ENCODE measurements around the gene DBN1.
"Not testable (repeated sequence)": the region's sequence is repeated elsewhere in the genome, so short reads cannot be mapped to it uniquely, and the experiment has no call there.

The DBN1 gene

DNA sequence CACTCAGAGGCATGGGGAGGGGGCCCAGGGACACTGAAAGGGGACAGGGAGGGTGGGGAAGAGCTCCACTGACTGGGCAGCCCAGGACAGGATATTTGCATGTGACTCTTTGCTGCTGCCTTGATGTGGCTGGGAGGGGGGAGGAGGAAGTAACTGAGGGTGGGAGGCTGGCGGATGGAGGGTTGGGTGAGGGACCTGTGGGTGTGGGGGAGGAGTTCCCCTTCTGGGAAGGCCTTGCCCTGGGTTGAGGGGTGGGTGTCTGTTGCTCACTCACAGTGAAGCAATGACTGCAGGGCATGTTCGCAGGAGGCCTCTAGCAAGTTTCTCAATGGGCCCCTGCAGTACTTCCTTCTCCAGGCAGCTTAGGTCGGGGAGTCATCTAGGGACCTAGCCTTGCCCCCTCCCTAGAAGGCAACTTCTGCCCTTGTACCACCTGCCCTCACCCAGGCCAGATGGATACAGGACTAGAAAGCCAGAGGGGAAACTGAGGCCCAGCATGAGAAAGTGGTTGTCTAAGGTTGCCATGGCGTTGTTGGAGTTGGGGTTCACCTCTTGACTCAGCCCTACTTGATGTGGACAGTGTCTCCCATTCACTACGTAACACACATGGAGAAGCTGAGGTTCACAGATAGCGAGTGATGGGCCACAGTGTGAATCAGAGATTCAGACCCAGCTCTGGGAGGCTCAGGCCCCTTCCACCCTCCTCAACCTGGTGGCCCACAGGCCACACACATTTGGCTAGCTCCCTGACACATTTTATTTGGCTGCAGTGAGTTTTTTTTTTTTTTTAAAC lies 44.0 kb downstream of the DBN1 start:
- peak; percentile 64 for DNase-seq (ENCODE audit: low read depth)

DNA sequence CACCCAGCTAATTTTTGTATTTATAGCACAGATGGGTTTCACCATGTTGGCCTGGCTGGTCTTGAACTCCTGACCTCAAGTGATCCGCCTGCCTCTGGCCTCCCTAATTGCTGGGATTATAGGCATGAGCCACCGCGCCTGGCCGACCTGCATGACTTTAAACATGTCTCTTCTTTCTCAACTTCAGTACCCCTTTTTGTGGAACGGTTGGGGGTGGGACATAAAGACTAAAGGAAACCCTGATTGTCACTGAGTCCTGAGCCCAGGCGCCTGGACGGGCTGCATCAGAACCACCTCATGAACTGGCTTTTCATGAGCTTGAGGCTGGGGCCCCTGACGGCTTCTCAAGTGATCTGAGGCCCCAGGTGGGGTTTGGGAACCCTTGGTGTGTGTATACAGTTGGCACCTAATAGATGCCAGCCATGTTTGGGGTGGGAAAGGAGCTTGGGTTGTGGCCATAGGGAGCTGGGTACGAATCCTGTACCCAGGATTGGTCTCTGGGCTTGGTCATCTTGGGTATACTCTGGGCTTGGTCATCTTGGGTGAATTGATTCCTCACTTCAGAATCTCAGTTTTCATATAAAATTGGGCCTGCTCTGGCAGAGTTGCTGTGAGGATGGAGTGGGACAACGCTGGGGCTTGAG lies 44.7 kb downstream of the DBN1 start:
- DNase-seq (ENCODE audit: low read depth), result no peak

DNA sequence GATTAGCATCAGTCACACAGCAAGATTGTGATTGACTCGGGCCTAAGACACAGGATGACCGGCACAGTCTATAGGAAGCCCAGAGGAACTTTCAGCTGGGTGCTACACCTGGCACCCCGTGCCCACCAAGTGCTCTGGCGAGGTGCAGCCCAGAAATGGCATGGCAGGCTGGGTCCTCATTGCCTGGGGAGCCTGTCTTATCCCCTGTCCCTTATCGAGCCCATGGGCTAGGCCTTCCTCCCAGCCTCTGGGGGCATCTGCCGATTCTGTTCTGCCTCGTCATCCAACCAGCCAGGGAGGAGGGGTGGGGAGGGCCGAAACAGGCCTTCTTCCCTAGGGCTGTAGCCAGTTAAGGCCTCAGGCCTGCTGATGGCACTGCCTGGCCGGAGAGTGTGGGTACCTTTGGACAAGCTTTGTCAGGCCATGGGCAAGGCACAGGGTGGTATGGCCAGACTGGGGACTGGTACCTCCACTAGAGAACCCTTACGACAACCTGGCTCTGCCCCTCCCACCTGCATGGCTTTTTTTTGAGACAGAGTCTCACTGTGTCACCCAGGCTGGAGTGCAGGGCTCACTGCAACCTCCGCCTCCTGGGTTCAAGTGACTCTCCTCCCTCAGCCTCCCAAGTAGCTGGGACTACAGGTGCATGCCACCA lies 45.4 kb downstream of the DBN1 start:
- DNase-seq (ENCODE audit: low read depth), result no peak

DNA sequence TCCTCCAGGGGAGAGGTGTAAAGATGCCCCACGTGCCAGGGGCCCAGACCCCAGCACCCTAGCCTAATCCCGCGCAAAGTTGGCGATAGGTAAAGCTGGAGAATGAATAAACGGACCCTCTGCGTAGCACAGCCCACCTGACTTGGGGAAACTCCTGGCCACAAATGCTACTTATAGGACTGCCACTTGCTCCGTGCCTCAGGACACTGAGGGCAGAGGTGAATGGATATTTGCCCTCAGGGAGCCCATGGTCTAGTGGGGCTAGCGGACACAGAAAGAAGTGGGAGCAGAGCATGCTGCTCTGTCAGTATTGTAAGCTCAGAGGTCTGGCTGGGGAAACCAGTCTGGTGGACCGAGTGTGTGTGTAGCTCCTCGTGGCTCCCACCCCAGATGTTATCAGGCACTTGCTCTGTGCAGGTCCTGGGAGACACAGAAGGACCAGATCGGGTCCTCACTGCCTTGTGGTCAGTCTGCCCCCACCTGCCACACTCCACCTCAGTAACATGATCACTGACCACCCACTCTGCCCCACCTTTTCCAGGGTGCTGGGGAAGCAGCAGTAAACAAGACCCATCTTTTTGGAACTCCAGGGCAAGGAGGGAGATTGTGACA lies 46.1 kb downstream of the DBN1 start:
- DNase-seq (ENCODE audit: low read depth), result no peak

DNA sequence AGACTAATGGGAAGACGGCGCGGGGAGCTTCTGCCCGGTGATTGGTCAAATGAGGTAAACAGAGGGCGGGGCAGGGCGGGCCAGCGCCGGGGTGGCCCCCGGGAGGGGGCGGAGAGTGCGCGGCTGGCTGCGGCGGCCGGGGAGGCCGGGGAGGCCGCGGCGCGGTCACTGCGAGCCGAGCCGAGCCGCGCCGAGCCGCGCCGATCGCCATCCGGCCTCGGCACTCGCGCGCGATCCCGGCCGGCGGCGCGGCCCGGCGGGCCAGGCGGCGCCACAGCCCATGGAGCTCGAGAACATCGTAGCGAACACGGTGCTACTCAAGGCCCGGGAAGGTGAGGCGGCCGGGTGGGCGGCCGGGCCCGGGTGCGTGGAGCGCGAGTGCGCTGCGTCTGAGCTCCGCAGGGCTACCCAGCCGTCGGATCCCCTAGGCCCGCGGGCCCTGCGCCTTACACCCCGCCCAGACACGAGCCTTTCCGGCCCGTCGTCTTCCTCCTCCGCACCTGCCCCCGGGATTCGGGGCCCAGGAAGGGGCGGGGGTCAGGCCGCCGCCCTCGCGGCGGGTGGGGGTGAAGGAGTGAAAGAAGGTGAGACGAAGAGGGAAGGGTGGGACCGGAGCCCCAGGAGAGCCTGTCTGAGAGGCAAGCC lies 46.7 kb downstream of the DBN1 start, which contains the start of gene GRK6:
Gene GRK6, plus strand, starts transcription at position 111 of the 645 bp plus-strand sequence. Its CDS starts 170 bp downstream, at position 281.
- no peak for DNase-seq (ENCODE audit: low read depth)

DNA sequence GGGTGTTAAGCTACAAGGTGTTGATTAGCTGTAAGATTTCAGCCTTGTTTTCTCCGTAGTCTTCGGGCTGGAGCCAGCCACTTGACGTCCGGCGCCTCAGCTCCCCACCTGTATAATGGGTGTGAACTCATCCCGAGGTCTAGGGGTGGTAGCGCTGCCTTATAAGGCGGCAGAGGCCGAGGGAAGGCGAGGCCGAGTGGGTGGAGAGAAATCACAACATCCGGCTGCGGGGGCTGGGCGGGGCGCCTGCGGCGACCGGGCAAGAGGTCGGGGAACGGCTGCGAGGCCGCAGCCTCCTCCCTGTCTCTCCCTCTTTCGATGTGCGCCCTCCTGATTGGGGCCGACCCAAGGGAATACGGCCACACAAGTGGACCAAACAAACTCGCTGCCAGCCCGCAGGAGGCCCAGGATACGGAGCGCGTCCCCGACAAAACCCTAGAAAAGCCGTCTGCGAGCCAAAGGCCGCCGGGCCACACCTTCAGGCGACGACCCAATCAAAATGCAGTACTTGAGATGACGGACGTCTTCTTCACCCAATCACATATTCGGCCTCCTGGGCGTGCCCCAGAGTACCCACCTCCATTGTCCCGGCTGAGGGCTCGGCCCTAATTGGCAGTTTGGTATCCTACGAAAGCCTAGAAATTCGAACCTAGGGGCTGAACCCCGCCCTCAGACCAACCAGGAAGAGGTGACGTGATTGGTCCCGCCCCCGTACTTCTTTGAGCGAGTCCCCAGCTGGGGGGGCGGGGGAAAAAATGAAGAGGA lies 47.5 kb downstream of the DBN1 start:
- peak; percentile 99 for DNase-seq (ENCODE audit: low read depth)

DNA sequence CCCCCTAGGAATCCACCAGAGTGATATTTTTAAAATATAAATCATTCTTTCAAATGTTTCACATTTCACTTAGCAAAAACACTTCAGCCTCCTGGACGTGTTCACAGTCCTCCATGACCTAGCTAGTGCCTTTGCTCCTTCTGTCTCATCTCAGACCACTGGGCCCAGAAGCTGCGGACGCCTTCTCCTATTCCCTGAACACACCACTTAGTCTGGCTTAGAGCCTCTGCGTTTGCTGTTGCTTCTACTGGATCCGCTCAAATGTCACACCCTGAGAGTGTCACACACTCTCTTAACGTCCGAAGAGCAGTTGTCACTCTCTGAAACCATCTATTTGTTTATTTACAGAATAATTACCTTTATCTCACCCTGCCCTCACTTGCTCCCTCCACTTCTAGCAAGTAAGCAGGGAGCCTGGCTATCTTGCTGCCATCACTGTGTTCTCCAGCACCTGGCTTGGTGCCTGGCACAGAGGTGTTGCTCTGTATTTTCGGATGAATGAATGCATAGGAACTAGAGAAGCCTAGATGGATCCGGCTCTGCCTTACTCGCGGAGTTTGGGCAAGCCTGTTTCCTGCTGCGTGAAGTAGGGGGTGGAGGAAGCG lies 48.1 kb downstream of the DBN1 start:
- no peak for DNase-seq (ENCODE audit: low read depth)

DNA sequence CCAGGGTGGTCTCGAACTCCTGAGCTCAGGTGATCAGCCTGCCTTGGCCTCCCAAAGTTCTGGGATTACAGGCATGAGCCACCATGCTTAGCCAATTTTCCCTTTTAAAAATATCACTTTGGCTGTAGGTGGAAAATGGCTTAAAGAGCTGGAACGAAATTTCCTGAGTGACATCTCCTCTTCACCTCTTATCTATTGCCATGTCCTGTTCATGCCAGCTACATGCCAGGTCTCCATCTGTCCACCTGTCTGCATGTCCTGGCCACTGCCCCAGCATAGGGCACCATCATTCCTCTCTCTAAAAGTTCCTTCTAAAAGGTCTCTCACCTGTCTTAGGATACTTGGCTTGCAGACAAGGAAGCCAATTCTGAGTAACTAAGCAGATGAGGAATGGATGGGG lies 49.8 kb downstream of the DBN1 start:
- DNase-seq (ENCODE audit: low read depth), result no peak

DNA sequence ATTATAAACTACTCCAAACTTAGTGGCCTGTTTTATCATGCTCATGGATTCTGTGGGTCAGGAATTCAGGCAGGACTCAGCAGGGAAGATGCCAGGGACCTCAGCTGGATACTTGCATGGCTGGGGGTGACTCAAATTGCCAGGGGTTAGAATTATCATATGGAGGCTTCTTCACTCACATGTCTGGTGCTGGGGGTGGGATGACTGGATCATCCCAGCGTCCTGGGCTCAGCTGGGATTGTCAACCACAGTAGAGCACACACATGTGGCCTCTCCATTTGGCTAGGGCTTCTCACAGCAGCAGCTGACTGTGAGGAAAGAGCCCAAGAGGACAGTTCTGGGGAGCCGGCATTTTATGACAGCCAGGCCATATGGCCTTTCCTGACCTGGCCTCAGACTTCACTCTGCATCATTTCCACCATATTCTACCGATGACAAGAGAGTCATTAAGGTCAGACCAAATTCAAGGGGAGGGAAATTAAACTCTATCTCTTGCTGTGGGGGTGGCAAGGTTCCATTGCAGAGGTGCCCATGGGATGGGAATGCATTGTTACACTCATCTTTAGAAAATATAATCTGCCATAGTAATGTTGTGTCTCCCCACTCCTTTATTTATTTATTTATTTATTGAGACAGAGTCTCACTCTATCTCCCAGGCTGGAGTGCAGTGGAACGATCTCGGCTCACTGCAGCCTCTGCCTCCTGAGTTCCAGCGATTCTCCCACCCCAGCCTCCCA lies 52.2 kb downstream of the DBN1 start:
- no peak for DNase-seq (ENCODE audit: low read depth)

DNA sequence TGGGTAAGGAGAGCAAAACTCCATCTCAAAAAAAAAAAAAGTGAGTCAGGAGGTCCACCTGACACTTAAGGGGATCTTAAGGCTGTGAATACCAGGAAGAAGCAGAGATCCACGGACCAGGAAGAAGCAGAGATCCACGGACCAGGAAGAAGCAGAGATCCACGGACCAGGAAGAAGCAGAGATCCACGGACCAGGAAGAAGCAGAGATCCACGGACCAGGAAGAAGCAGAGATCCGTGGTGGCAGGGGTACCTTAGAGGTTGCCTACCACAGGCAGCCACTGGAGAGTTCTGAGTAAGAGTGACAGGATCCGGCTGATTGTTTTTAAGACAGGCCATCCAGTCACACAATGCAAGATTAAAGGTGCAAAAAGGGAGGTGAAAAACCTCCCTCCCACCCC lies 53.0 kb downstream of the DBN1 start:
- DNase-seq (ENCODE audit: low read depth), result not testable (repeated sequence)

DNA sequence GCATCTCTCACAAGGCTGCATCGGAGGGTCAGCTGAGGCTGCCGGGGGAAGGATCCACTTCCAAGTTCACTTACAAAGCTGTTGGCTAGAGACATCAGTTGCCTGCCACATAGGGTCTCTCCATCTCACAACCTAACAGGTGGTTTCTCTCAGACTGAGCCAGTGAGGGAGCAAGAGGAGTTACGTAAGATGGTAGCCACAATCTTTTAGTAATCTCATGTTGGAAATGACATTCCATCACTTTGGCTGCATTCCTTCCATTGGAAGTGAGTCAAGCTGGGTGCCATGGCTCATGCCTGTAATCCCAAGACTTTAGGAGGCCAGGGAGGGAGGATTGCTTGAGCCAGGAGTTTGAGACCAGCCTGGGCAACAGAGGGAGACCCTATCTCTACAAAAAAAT lies 54.4 kb downstream of the DBN1 start:
- no peak for DNase-seq (ENCODE audit: low read depth)

DNA sequence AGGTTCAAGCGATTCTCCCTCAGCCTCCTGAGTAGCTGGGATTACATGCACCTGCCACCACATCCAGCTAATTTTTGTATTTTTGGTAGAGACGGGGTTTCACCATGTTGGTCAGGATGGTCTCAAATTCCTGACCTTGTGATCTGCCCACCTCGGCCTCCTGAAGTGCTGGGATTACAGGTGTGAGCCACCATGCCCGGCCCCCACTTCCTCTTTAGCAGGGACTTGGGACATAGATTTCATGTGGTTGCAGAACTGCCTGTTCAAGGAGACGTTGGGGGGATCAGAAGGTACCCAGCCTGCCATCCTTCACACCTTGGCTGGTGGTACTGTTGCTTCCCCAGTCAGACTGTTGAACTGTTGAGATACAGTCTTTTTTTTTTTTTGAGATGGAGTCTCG lies 56.4 kb downstream of the DBN1 start:
- not testable (repeated sequence) for DNase-seq (ENCODE audit: low read depth)

DNA sequence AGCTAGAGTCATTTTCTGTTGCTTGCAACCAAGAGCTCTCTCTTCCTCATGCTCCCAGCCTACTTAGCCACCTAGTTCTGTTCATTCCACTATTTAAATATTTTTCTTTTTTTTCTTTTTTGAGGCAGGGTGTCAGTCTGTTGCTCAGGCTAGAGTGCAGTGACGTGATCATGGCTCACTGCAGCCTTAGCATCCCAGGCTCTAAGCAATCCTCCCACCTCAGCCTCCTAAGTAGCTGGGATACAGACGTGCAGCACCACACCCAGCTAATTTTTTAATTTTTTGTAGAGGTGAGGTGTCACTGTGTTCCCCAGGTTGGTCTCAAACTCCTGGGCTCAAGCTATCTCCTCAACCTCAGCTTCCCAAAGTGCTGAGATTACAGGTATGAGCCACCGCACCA lies 59.0 kb downstream of the DBN1 start:
- no peak for DNase-seq (ENCODE audit: low read depth)

DNA sequence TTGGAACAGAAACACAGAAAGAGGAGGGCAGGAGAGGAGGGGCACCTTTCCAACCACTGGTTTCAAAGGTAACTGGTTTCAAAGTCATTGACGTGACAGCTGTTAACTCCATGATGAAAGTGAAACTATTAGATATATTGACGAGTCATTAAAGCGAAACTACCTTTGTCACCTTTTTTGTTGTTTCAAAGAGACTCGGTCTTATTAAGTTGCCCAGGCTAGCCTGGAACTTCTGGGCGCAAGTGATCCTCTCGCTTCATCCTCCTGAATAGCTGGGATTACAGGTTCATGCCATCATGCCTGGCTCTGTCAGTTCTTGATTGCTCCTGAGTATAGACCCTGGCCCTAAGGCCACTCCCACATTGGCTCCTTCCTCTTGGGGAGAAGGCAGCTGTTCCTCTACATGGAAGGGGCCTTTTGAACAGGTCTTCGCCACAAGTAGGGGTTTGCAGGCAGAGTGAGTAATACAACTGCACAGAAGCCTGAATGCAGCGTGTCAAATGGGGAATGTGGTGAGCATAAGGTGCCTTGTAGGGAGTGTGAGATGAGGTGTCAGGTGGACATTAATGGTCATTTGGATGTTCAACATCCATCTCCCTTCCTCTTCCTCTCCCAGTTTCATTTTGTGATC lies 60.7 kb downstream of the DBN1 start:
- DNase-seq (ENCODE audit: low read depth), result no peak

DNA sequence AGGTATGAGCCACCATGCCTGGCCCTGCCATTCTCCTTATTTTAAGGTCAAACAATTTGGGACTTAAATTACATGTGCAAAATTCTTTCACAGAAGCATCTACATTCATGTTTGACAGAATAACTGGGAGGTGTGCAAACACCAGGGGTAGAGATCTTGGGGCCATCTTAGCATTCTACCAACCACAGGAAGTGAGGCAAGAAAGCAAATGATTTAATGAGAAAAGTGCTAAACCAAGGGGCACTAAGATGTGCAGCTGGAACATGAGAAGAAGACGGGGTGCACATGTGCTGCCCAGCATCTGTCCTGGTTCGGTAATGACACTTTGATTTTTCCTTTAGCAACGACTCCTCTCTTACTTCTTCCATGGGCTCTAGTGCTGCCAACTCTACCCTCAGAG lies 62.9 kb downstream of the DBN1 start:
- no peak for DNase-seq (ENCODE audit: low read depth)

DNA sequence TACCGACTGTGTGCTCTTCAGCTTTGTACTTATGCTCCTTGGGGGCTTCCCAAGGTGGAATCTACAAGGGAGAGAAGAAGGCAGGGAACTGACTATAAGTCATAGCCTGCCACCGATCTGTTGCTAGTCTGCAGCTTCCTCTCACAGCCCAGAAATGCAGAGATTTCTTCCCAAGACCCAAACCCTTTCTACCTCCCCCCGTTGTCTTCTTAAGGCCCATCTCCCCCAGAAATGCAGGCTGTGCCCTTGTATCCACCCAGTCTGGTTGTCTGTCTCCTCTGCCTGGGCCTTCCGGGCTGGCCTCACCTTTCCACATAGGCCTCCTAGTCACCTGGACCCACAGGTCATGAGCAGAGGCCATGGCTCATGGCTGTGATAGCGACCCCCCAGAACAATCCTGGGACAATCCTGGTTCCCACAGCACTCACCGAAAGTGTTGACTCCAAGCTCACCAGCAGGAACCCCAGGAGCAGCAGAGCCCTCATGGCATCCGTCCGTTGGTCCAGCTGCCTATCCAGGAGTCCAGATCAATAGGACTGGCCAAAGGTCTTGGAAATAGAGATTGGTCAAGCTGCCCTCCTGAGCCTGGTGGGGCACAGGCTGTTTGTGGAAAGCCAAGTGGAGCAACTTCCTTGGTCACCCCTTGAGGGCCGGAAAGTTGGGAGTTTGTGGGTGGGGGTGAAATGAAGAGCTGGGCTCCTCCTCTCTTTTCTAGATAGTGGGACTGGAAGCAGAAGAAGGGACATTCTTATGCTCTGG lies 64.2 kb downstream of the DBN1 start, which contains the start of gene F12:
Gene F12, minus strand, starts transcription at position 522 of the 759 bp plus-strand sequence. Its CDS starts 37 bp downstream, at position 485.
- no peak for DNase-seq (ENCODE audit: low read depth)
